ENCODE data around the gene VMAC. TPM values are rescaled to one million over a fixed set of nuclear protein-coding genes. Genes with fewer than 3 reads are reported as not detected.

VMAC gene
- total RNA-seq, 8 experiments from 2014 or later, result 1.8 to 5.2 (median 3.3) TPM

GRCh38 chr19:5947435-5947834 lies 42.8 kb downstream of the VMAC start:
- no peak overlapping the region for H3K27ac ChIP-seq
- ATAC-seq (replicated peaks in 6 of 8), result peak in 7 of 8 experiments; percentile 36 to 71 (median 51)
- peaks cover 39% of the 10 kb centered on the region in 2 donors for H3K4me1 ChIP-seq (replicated peaks in 1 of 2)
- no peak overlapping the region for H3K4me3 ChIP-seq
- 58 to 100% (median 73%) methylated on average over 1 to 5 of the region's 13 CpGs; no CpG with 5 or more reads in 2 of the 10 experiments for WGBS, 10 experiments
- in situ Hi-C loops (cut with MboI; ENCODE audit: low pct_unique_long_range_greater_than_20kb in 2 of 9, low sequenced_read_pairs in 9 of 9, unreplicated experiment in 9 of 9), result no loop called here

GRCh38 chr19:5948752-5949564 lies 44.3 kb downstream of the VMAC start:
- no peak overlapping the region for H3K27ac ChIP-seq
- WGBS, 10 experiments, result 22 to 93% (median 55%) methylated on average over 1 to 12 of the region's 13 CpGs; no CpG with 5 or more reads in 2 of the 10 experiments
- peak in 1 of 8 experiments; percentile 46 for ATAC-seq (replicated peaks in 6 of 8)
- H3K4me1 ChIP-seq (replicated peaks in 1 of 2), result peaks cover 39 to 47% of the 10 kb centered on the region in 2 donors
- no peak overlapping the region for H3K4me3 ChIP-seq
- in situ Hi-C loops (cut with MboI; ENCODE audit: low pct_unique_long_range_greater_than_20kb in 2 of 9, low sequenced_read_pairs in 9 of 9, unreplicated experiment in 9 of 9), result no loop called here

GRCh38 chr19:5949792-5950305 lies 45.2 kb downstream of the VMAC start:
- H3K27ac ChIP-seq, result no peak overlapping the region
- no peak for ATAC-seq (replicated peaks in 6 of 8)
- in situ Hi-C loops (cut with MboI; ENCODE audit: low pct_unique_long_range_greater_than_20kb in 2 of 9, low sequenced_read_pairs in 9 of 9, unreplicated experiment in 9 of 9), result no loop called here
- 74 to 100% (median 93%) methylated on average over 2 to 9 of the region's 13 CpGs; no CpG with 5 or more reads in 2 of the 10 experiments for WGBS, 10 experiments
- no peak overlapping the region for H3K4me3 ChIP-seq
- H3K4me1 ChIP-seq (replicated peaks in 1 of 2), result peaks cover 48 to 56% of the 10 kb centered on the region in 2 donors

- Histone ChIP-seq H3K4me3 (no peak overlapping the region), H3K27ac (no peak overlapping the region)
- 18 to 100% (median 29%) methylated on average over 1 to 3 of the region's 3 CpGs; no CpG with 5 or more reads in 2 of the 10 experiments for WGBS, 10 experiments
Observed at GRCh38 chr19:5950741-5951140, 46.1 kb downstream of the VMAC start.

GRCh38 chr19:5951338-5951861 lies 46.7 kb downstream of the VMAC start:
- peak in 5 of 8 experiments; percentile 5 to 45 (median 35) for ATAC-seq (replicated peaks in 6 of 8)
- H3K4me3 ChIP-seq, result no peak overlapping the region
- peaks cover 56 to 65% of the 10 kb centered on the region in 2 donors for H3K4me1 ChIP-seq (replicated peaks in 1 of 2)
- in situ Hi-C loops (cut with MboI; ENCODE audit: low pct_unique_long_range_greater_than_20kb in 2 of 9, low sequenced_read_pairs in 9 of 9, unreplicated experiment in 9 of 9), result no loop called here
- WGBS, 10 experiments, result 13 to 100% (median 18%) methylated on average over 1 to 16 of the region's 19 CpGs; no CpG with 5 or more reads in 2 of the 10 experiments
- peak overlapping the region; percentile 18 to 52 for H3K27ac ChIP-seq

More at GRCh38 chr19:5950741-5951140, 46.1 kb downstream of the VMAC start:
- ATAC-seq (replicated peaks in 6 of 8), result no peak
- in situ Hi-C loops (cut with MboI; ENCODE audit: low pct_unique_long_range_greater_than_20kb in 2 of 9, low sequenced_read_pairs in 9 of 9, unreplicated experiment in 9 of 9), result no loop called here
- H3K4me1 ChIP-seq (replicated peaks in 1 of 2), result peaks cover 56 to 63% of the 10 kb centered on the region in 2 donors

- Histone ChIP-seq H3K4me3 (no peak overlapping the region), H3K4me1 (replicated peaks in 1 of 2) (peaks cover 61 to 62% of the 10 kb centered on the region in 2 donors), H3K27ac (peak overlapping the region in 1 of 2 donors; percentile 80)
- no peak for ATAC-seq (replicated peaks in 6 of 8)
- in situ Hi-C loops (cut with MboI; ENCODE audit: low pct_unique_long_range_greater_than_20kb in 2 of 9, low sequenced_read_pairs in 9 of 9, unreplicated experiment in 9 of 9), result no loop called here
- WGBS, 10 experiments, result 43 to 100% (median 61%) methylated on average over 1 to 9 of the region's 18 CpGs; no CpG with 5 or more reads in 3 of the 10 experiments
Observed at GRCh38 chr19:5952193-5953029, 47.7 kb downstream of the VMAC start.

- peak in 3 of 8 experiments; percentile 64 to 79 (median 76) for ATAC-seq (replicated peaks in 6 of 8)
- Histone ChIP-seq H3K27ac (peak overlapping the region; percentile 48 to 80), H3K4me3 (no peak overlapping the region), H3K4me1 (replicated peaks in 1 of 2) (peaks cover 60 to 68% of the 10 kb centered on the region in 2 donors)
- 0 to 75% (median 41%) methylated on average over 1 to 5 of the region's 5 CpGs; no CpG with 5 or more reads in 1 of the 10 experiments for WGBS, 10 experiments
- in situ Hi-C loops (cut with MboI; ENCODE audit: low pct_unique_long_range_greater_than_20kb in 2 of 9, low sequenced_read_pairs in 9 of 9, unreplicated experiment in 9 of 9), result no loop called here
Observed at GRCh38 chr19:5953030-5953589, 48.4 kb downstream of the VMAC start.

GRCh38 chr19:5953680-5954213 lies 49.1 kb downstream of the VMAC start:
- 8 to 70% (median 44%) methylated on average over 3 to 14 of the region's 17 CpGs for WGBS, 10 experiments

GRCh38 chr19:5954293-5954692 lies 49.6 kb downstream of the VMAC start:
- peaks cover 59 to 72% of the 10 kb centered on the region in 2 donors for H3K4me1 ChIP-seq (replicated peaks in 1 of 2)
- ATAC-seq (replicated peaks in 6 of 8), result peak in 6 of 8 experiments; percentile 6 to 34 (median 15)
- 6 to 100% (median 47%) methylated on average over 1 to 6 of the region's 6 CpGs; no CpG with 5 or more reads in 2 of the 10 experiments for WGBS, 10 experiments
- H3K27ac ChIP-seq, result peak overlapping the region; percentile 48 to 80
- no peak overlapping the region for H3K4me3 ChIP-seq
- in situ Hi-C loops (cut with MboI; ENCODE audit: low pct_unique_long_range_greater_than_20kb in 2 of 9, low sequenced_read_pairs in 9 of 9, unreplicated experiment in 9 of 9), result no loop called here

More at GRCh38 chr19:5953680-5954213, 49.1 kb downstream of the VMAC start:
- peak overlapping the region; percentile 48 to 80 for H3K27ac ChIP-seq
- in situ Hi-C loops (cut with MboI; ENCODE audit: low pct_unique_long_range_greater_than_20kb in 2 of 9, low sequenced_read_pairs in 9 of 9, unreplicated experiment in 9 of 9), result no loop called here
- ATAC-seq (replicated peaks in 6 of 8), result peak in 6 of 8 experiments; percentile 11 to 41 (median 14)
- no peak overlapping the region for H3K4me3 ChIP-seq
- H3K4me1 ChIP-seq (replicated peaks in 1 of 2), result peaks cover 63 to 74% of the 10 kb centered on the region in 2 donors

- Histone ChIP-seq H3K4me3 (no peak overlapping the region), H3K27ac (no peak overlapping the region), H3K4me1 (replicated peaks in 1 of 2) (peaks cover 71 to 85% of the 10 kb centered on the region in 2 donors)
- ATAC-seq (replicated peaks in 6 of 8), result no peak
- in situ Hi-C loops (cut with MboI; ENCODE audit: low pct_unique_long_range_greater_than_20kb in 2 of 9, low sequenced_read_pairs in 9 of 9, unreplicated experiment in 9 of 9), result no loop called here
- WGBS, 10 experiments, result 10 to 94% (median 84%) methylated on average over 1 to 3 of the region's 3 CpGs; no CpG with 5 or more reads in 4 of the 10 experiments
Observed at GRCh38 chr19:5955636-5955935, 50.9 kb downstream of the VMAC start.

GRCh38 chr19:5956323-5956722 lies 51.7 kb downstream of the VMAC start:
- in situ Hi-C loops (cut with MboI; ENCODE audit: low pct_unique_long_range_greater_than_20kb in 2 of 9, low sequenced_read_pairs in 9 of 9, unreplicated experiment in 9 of 9), result no loop called here
- H3K4me3 ChIP-seq, result no peak overlapping the region
- no peak for ATAC-seq (replicated peaks in 6 of 8)
- WGBS, 10 experiments, result 71 to 100% (median 88%) methylated on average over 1 to 3 of the region's 3 CpGs; no CpG with 5 or more reads in 1 of the 10 experiments
- H3K4me1 ChIP-seq (replicated peaks in 1 of 2), result peaks cover 70 to 82% of the 10 kb centered on the region in 2 donors
- H3K27ac ChIP-seq, result no peak overlapping the region

- in situ Hi-C loops (cut with MboI; ENCODE audit: low pct_unique_long_range_greater_than_20kb in 2 of 9, low sequenced_read_pairs in 9 of 9, unreplicated experiment in 9 of 9), result no loop called here
- 85 to 100% (median 100%) methylated on average over 1 to 7 of the region's 12 CpGs; no CpG with 5 or more reads in 4 of the 10 experiments for WGBS, 10 experiments
- Histone ChIP-seq H3K4me3 (no peak overlapping the region), H3K27ac (no peak overlapping the region), H3K4me1 (replicated peaks in 1 of 2) (peaks cover 70 to 78% of the 10 kb centered on the region in 2 donors)
- ATAC-seq (replicated peaks in 6 of 8), result no peak
Observed at GRCh38 chr19:5956728-5957127, 52.1 kb downstream of the VMAC start.
